Left hindlimb (tissue), 1 donor: ENCODE data around the gene NEK10.

Source experiments
- DNase-seq: peaks from one replicate; pipeline ENCODE4 v3.0.0-alpha.2; 2018

Gene NEK10

DNA sequence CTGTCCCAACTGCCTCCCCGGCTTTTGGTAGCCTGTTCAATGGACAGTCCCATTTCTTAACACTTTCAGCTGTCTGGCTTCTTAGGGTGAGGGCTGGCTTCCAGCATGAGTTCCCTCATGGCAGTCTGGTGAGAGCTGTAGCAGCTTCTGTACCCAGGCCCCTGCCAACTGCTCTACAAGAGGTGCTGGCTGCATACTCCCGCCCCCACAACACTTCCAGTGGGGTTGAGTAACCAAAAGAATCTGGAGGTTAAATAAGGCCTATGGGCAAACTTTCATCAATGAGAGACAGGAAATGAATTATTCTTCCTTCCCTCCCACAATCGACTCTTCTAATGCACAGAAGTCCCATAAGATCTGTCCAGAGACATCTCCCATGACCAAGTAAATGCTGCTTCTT, 145.0 kb downstream of the NEK10 start:
- DNase-seq = no peak

DNA sequence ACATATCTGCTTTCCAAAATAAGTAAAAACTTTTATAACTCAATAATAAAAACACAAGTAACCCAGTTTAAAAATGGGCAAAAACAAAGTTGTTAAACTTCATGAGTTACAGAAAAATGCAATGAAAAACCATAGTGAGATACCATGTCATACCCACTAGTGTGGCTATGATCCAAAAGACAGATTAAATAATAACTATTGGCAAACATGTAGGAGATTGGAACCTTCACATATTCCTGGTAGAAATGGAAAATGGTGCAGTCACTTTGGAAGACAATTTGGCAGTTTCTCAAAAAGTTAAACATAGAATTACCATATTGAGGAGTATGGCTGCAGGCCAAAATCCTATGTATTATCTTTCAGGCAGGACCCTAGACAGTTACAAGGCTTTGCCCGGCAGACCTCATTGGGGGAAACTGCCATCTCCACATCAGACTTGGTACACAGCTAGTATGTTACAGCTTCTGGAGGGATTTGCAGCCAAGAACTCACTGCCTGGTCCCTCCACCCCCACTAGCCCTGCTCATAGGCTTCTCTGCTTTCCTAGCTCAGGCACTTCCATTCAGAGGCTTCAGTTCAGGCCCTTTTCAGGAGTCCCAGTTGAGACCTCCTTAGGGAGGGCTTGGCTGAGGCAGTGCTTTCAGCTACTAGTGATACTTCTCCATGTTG, 147.8 kb downstream of the NEK10 start:
- no peak for DNase-seq

DNA sequence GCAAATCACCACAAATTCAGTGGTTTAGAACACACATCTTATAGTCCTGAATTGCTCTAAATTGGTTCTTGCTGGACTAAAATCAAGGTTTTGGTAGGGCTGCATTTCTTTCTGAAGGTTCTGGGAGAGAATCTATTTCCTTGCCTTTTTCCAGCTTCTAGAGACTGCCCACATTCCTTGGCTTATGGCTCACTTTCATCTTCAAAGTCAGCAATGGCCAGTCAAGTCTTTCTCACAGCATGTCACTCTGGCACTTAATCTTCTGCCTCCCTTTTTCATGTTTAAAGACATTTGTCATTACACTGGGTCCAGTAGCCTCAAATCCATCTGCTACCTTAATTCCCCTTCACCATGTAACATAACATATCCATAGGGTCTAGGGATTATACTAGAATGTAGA, 149.0 kb downstream of the NEK10 start:
- DNase-seq = no peak

DNA sequence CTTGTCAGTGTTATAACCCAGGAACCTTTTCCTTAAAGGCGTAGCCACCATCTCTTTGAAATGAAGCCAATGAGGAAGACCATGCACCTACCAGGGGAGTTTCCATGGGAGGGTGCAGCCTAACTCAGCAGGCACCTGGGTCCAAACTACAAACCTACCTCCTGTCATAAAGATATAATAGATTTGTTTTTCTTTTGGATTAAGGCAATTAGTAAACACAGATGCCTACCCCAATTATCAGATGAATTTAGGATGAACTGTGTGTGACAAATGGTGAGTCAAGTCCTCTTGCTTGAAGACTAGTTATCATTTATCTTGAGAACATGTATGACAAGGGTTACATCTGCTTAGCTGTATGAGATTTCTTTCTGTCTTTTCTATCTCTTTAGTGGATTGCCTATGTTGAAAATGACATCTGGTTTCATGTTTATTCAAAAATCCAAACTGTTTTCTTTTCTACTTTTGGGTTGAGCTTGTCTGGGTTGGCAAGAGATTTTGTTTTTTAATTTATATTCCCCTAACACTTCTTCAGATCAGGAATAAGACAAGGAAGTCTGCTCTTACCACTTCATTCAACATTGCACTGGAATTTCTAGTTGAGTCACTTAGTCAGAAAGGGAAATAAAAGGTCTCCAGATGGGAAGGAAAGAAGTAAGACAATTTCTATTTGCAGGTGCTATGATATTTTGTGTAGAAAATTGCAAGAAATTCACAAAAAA, 149.9 kb downstream of the NEK10 start:
- DNase-seq = no peak

DNA sequence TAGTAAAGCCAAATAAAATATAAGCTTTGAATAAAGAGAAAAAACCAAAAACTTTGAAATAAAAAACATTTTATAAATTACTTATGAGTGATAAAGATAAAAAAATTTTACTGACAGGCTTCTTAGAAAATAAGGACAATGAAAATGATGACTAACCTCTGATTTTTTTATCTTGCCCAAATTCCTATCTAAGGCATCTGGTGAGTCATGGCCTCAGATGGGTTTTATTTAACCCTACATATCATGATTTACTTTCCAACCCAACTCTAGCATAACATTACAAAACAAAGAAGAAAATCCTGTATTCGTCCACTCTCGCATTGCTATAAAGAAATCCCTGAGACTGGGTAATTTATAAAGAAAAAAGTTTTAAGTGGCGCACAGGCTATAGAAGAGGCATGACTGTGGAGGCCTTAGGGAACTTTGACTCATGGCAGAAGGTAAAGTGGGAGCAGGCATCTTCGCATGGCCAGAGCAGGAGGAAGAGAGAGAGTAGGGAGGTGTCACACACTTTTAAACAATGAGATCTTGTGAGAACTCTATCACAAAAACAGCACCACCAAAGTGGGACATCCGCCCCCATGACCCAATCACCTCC, 152.1 kb downstream of the NEK10 start:
- no peak for DNase-seq

DNA sequence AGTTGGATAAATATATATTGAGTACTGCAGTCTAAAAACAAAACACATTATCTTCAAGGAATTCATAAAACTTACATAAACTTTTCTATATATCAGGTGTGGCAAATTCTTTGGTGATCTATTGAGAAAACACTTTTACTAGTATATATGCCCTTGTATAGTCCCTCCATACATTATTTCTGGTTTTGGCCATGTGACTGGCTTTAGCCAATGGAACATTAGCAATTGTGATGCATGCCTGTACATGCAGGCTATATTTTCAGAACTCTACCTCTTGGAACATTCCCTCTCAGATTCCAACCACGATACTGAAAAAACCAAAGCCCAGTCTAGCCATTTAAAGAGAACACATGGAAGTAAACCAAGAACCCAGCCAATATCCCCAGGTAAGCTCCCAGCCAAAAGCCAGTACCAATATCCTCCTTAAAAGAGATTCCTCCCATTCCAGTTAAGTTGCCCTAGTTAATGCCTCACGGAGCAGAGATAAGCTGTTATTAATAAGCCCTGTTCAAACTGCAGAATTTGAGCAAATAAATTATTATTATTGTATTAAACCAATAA, 152.8 kb downstream of the NEK10 start:
- no peak for DNase-seq

DNA sequence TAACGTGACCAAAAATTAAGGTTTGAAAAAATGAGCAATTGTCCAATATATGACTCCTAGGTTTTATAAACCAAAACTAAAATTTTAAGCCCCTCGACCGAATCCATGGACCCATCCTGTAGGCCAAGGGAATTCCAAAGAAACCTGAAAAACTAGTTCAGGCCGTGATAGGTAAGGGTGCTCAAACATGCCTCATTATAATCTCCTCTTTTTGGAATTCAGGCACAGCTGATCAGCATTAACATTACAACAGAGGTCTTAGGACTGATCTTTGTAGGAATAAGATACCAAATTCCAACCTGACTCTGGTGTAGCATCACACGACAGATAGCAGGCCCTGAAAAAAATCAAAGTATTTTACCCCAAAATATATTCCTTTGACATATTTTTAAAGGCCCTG, 155.7 kb downstream of the NEK10 start:
- DNase-seq = no peak

DNA sequence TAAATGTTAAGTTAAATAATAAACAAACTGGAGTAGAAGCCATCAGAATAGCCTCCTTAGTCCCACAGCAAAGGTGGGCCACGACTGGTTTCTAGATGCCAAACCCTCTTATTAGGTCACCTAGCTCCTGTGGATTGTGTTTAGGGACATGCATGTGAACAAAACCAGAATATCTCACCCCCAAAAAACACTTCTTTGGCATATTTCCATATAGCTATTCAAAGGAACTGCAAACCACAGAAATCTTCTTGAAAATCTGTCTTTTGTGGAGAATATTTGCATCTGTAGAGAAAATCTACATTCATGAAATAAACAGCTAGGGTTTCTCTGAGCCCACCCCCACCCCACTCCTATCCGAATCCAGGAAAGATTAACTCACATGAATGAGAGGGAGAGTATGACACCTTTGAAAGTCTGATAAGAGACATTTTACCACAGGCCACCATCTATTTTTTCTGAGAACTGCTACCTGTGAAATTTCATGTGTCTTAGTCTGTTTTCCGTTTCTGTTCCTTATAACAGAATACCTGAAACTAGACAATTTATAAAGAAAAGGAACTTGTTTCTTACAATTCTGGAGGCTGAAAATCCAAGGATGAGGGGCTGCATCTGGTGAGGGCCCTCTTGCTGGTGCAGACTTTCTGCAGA, 159.4 kb downstream of the NEK10 start:
- no peak for DNase-seq

DNA sequence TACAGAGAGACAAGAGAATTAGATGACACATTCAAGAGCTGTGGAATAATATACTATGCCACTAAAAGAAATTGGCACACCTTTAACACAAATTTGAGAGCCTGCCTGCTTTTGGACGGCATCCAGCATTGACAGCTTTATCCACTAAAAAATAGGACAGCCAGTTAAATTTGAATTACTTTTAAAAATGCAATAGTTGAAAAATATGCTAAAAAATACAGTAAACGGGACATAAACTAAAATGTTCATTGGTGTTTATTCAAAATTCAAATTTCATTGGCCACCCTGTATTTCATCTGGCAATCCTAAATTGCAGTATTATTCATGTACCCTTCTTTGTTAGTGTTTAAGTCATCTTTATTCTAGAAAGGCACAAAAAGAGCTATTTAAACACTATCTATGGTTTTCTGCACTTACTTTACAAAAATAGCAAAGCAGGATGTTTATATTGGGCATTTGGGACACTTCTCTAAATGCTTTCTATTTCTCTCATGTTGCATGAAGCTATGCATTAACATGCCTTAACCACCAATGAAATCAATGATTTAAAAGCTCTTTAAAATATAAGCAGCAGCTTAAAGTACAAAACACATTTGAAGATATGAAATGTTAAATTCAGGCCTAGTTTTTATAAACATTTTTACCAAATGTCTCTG, 160.1 kb downstream of the NEK10 start:
- DNase-seq = no peak

DNA sequence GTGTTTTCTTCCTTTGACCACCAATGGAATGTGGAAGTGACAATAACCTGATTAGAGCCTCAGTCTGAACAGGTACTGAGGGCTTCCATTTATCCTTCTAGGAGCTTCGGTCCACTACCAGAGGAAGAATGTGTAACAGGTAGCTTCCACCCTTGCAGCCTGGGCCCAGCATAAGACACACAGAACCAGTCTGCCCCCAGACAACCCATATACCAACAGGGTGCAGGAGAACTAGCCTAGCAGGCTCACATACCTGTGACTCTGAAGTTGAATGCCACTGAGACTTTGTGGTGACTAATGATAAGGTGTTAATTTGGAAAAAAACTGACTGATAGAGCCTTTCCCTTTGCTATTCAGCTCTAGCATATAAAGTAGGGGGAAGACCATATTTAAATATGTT, 166.2 kb downstream of the NEK10 start:
- DNase-seq = no peak

DNA sequence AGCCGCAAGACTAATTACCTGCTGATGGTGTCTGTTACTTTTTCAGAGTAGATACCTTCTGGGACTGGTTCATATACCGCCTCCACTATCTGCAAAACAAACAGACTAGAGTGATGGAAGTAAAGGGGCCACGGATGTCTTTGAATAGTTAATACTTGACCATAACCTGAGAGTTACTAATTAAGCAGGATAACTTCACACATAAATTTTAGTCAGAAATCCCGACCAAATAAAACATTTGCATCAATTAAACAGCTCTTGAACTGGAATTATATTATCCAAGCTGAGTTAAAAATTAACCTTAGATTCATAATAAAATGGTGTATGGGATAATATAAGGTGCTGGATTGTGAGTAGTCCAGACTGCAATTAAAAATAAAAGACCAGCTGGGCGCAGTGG, 167.7 kb downstream of the NEK10 start:
- no peak for DNase-seq

DNA sequence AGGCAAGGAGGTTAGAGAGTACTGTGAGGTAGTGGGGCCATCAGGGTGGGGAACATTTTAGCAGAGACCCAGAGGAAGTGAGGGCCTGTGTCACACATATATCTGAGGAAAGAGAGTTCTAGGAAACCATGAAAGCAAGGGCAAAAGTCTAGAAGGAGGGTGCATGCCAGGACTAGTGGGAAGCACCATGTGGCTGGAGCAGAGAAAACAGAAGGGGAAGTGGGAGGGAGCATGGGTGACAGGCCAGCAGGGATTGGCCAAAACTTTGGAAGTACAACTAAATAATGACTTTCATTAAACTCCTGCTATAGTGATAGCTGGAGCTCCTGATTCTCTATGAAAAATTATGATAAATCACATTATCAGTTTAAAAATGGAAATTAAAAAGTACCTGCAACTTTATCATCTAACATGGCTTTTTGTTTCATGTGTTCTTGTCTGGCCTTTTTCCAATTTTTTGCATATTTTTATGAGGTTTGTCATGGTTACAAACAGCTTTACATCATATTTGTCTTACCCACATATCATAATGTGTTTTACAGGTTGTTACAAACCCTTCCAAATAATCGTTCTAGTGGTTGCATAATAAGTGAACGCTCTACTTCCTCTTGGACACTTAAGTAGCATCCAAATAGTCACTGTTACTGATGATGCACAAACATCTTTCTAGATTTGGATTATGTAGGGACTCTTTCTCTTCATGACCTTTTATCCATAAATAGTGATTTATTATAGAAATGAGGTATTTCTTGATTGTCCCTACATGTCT, 168.3 kb downstream of the NEK10 start:
- no peak for DNase-seq

DNA sequence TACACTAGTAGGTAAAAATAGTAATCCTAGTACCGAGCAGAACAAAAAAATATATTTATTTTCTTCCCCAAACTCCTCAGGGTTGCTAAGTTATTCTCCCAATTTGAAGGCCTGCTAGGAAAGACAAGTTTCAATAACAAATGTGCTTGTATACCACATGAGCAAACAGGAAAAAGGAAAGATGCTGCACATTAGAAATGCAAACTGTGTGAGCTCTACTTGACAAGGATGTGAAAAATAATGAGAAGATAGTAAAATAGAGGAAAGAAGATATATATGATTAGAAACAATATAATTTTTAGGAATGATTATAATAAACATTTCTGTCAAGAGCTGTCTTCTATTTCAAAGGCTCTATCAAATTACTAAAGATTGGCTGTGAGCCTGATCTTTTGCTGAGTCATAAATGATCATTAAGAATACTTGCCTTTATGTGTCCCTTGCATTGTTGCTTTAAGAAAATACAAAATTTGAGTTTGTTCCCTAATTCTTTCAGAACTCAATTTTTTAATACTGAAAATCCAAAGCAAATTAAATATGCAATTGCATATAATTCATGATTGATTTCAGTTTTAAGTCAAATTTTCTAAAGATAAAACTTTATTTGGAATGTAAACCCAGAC, 174.2 kb downstream of the NEK10 start:
- no peak for DNase-seq

DNA sequence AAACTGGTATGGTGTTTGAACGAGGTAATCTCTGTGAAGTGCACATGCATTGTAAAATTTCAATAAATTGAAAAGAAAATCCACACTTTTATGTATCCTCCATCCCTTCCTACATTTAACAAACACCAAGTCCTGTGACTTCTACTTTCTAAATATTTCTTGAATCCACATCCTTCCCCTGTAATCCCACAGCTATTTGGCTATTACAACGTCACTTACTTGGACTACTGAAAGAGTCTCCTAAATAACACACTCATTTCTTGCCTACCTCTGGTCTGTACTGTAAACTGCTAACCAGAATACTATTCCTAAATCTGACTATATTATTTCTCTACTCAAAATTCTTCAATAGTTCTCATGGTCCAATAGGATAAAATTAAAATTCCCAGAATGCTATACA, 176.1 kb downstream of the NEK10 start:
- DNase-seq = no peak

DNA sequence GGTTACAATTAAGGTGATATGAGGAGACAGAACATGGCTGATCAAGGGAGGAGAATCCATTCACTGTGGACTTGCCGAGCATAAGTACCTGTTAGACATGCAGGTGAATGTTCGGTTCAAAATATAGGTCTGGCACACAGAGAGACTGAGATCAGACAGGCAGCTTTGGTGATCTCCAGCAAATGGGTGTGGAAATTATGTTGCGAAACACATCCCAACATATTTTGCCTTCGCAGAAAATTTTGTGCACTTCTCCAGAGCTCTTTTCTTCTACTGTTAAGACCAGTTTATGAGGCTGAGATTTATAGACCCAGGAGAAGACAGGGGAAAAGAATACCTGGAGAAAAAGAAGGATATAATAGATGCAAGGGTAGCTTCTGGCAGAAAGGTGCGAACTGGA, 183.2 kb downstream of the NEK10 start:
- DNase-seq = no peak

DNA sequence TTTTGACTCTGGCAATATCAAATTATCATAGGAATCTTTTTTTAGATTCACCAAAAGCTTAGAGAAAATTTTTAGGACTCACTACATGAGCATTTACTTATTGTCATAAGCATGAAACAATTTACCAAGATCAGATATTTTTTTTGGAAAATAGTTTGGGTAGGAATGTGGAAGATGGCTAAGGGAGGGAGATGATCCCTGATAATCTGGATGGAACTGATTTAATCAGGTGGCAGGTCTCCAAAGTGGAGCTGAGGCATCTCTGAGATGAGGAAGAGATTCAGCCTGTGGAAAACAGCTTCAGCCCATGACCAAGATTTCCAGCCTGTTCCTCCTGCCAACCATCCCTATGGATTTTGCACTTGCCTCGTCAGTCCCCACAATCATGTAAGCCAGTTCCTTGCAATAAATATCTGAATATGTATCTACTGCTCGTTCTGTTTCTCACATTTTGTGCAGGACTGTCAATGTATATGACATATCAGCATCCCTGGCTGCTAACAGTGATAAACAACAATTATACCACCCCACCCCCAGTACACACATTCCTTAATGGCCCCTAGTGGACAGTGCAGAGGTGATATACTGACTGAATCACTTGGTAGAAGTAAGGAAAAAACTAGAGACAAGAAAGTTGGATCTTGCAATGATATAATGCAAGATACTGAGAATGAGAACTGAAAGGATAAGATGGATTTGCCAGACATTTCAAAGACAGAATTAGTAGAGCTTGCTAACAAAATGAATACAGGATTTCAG, 183.8 kb downstream of the NEK10 start:
- no peak for DNase-seq

DNA sequence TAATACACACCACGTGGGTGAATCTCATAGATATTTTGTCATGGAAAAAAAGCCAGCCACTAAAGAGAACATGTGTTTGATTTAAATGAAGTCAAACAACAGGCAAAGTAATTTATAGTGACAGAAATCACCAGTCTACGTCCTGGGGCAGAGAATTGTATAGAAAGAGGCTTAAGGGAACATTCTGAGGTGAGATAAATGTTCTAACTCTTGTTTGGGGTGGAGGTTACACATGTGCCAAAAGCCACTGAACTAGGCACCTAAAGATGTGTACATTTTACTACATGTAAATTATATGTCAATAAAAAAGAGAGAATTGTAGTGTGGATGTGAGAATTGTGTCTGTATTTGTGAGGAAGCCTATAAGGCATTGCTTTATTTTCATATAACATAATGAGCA, 184.9 kb downstream of the NEK10 start:
- no peak for DNase-seq

DNA sequence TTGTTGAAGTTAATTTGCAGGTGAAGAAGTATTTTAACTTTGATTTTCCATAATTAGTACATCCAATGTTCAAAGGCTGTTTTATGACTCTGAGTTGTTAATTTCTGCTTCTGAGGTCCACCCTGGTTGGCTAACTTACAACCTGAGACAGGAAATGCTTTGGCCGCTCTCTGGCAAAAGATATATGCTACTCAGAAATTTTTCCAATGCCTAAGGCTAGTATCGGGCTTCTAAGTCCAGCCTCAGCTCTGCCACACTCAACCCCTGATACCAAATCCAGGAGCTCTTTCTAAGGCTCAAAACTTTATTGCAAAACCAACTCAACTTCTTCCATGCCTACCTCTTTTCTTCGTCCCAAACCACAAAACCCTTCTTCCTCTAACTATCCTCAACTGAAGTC, 192.9 kb downstream of the NEK10 start:
- DNase-seq = no peak

DNA sequence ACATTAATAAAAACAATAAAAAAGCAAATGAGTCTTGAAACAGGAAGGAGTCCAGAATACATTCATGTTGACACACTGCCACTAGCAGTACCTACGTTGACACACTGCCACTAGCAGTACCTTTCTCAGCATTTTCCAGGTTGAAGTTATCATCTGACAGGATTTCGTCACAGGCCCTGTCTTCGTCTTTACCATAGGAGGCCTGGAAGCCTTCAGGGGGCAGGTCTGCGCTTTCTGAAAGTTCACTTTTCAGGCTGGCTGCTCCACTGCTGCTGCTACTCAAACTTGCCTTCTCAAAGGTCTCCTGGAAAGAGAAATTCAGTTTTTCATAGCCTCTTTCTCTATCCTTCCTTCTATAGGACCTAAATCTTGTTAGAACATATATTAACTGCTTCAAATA, 194.7 kb downstream of the NEK10 start:
- no peak for DNase-seq

DNA sequence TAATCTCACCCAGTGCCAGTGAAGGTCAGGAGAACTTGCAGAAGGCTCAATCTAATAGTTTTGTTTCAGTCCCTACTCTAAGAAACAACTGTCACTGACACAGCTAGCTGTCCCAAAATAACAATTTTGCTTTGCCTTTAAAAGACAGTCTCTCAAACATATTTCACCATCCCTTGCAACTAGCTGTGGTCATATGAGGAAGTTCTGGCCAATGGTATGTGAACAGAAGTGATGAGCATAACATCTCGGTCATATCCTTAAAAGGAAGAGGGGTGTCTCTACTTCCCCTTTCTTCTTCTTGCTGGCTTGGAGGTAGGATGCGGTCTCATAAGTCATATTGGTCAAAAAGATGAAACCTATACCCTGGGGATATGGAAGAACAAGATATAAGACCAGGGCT, 198.1 kb downstream of the NEK10 start:
- DNase-seq = no peak

DNA sequence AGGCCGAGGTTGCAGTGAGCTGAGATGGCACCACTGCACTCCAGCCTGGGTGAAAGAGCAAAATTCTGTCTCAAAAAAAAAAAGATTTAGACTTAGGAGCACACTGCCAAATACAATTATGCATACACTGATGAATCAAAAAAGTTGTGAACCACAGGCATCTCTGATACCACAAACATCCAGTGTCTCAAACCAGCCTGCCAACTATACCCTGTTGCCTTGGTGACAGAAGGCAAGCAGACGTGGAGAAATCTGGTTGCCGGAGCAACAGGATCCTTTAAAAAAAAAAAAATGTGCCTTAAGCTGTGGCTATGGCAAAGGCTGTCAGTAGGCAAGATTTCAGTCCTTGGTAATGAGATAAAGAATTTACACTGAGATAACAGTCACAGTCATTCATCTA, 202.3 kb downstream of the NEK10 start:
- DNase-seq = no peak
